Muscle layer of duodenum (tissue), 2 donors: ENCODE measurements around the gene GATB.

Experiments used
- H3K27ac ChIP-seq: one replicate; pipeline ENCODE4 v1.7.0; 2013; ENCODE audit warnings: mild to moderate bottlenecking, low read length
- H3K27me3 ChIP-seq: one replicate; pipeline ENCODE4 v1.7.0; 2013; ENCODE audit warnings: low read depth, mild to moderate bottlenecking, control low read depth, low read length
- H3K36me3 ChIP-seq, 2 donors: one replicate each; pipeline ENCODE4 v1.7.0; 2013; ENCODE audit warnings: low read length in 2 of 2, control low read depth in 1 of 2, mild to moderate bottlenecking in 1 of 2; ENCODE audit not compliant: insufficient read depth in 2 of 2, control insufficient read depth in 1 of 2
- H3K4me1 ChIP-seq, 2 donors: one replicate each; pipeline ENCODE4 v1.7.0; 2013; ENCODE audit warnings: low read length in 2 of 2, mild to moderate bottlenecking in 2 of 2, control low read depth in 1 of 2, moderate library complexity in 1 of 2; ENCODE audit not compliant: insufficient read depth in 2 of 2, control insufficient read depth in 1 of 2
- H3K4me3 ChIP-seq, 2 donors: one replicate each; pipeline ENCODE4 v1.7.0; 2013; ENCODE audit warnings: low read length in 2 of 2, low read depth in 1 of 2, mild to moderate bottlenecking in 1 of 2
- H3K9me3 ChIP-seq, 2 donors: one replicate each; pipeline ENCODE4 v1.7.0; 2013; ENCODE audit warnings: low read length in 2 of 2, control low read depth in 1 of 2, mild to moderate bottlenecking in 1 of 2; ENCODE audit not compliant: control insufficient read depth in 1 of 2
- donor health status: healthy.

Gene GATB

GRCh38 chr4:151784706-151785105 is 23.9 kb upstream of the GATB start:
- Histone ChIP-seq H3K9me3 (no peaks in the 10 kb centered on the region), H3K27ac (no peak overlapping the region), H3K4me3 (no peak overlapping the region), H3K4me1 (no peaks in the 10 kb centered on the region), H3K27me3 (no peaks in the 10 kb centered on the region), H3K36me3 (no peaks in the 10 kb centered on the region)

GRCh38 chr4:151783867-151784266 is 23.1 kb upstream of the GATB start:
- H3K36me3 ChIP-seq: no peaks in the 10 kb centered on the region
- H3K9me3 ChIP-seq: no peaks in the 10 kb centered on the region
- no peak overlapping the region for H3K27ac ChIP-seq
- no peak overlapping the region for H3K4me3 ChIP-seq
- H3K4me1 ChIP-seq: no peaks in the 10 kb centered on the region
- no peaks in the 10 kb centered on the region for H3K27me3 ChIP-seq

- H3K27me3 ChIP-seq: no peaks in the 10 kb centered on the region
- H3K27ac ChIP-seq: no peak overlapping the region
- no peaks in the 10 kb centered on the region for H3K4me1 ChIP-seq
- H3K36me3 ChIP-seq: no peaks in the 10 kb centered on the region
- H3K9me3 ChIP-seq: no peaks in the 10 kb centered on the region
- no peak overlapping the region for H3K4me3 ChIP-seq
Observed at GRCh38 chr4:151782296-151782695, 21.5 kb upstream of the GATB start.

GRCh38 chr4:151781026-151781425 is 20.2 kb upstream of the GATB start:
- no peak overlapping the region for H3K27ac ChIP-seq
- H3K9me3 ChIP-seq: no peaks in the 10 kb centered on the region
- H3K36me3 ChIP-seq: no peaks in the 10 kb centered on the region
- H3K4me1 ChIP-seq: no peaks in the 10 kb centered on the region
- H3K27me3 ChIP-seq: no peaks in the 10 kb centered on the region
- no peak overlapping the region for H3K4me3 ChIP-seq

GRCh38 chr4:151777471-151777870 is 16.7 kb upstream of the GATB start:
- Histone ChIP-seq H3K4me3 (no peak overlapping the region), H3K27ac (no peak overlapping the region), H3K36me3 (no peaks in the 10 kb centered on the region), H3K4me1 (no peaks in the 10 kb centered on the region), H3K9me3 (no peaks in the 10 kb centered on the region), H3K27me3 (no peaks in the 10 kb centered on the region)

- no peaks in the 10 kb centered on the region for H3K36me3 ChIP-seq
- no peak overlapping the region for H3K4me3 ChIP-seq
- no peaks in the 10 kb centered on the region for H3K4me1 ChIP-seq
- H3K9me3 ChIP-seq: no peaks in the 10 kb centered on the region
- H3K27me3 ChIP-seq: no peaks in the 10 kb centered on the region
- H3K27ac ChIP-seq: no peak overlapping the region
Observed at GRCh38 chr4:151774324-151774723, 13.5 kb upstream of the GATB start.

- H3K27ac ChIP-seq: no peak overlapping the region
- no peaks in the 10 kb centered on the region for H3K36me3 ChIP-seq
- no peaks in the 10 kb centered on the region for H3K9me3 ChIP-seq
- peaks cover 0 to 8% of the 10 kb centered on the region in 2 donors for H3K4me1 ChIP-seq
- no peaks in the 10 kb centered on the region for H3K27me3 ChIP-seq
- no peak overlapping the region for H3K4me3 ChIP-seq
Observed at GRCh38 chr4:151772274-151772673, 11.5 kb upstream of the GATB start.

- H3K4me3 ChIP-seq: no peak overlapping the region
- H3K36me3 ChIP-seq: no peaks in the 10 kb centered on the region
- H3K4me1 ChIP-seq: peaks cover 0 to 8% of the 10 kb centered on the region in 2 donors
- H3K27me3 ChIP-seq: no peaks in the 10 kb centered on the region
- no peak overlapping the region for H3K27ac ChIP-seq
- H3K9me3 ChIP-seq: no peaks in the 10 kb centered on the region
Observed at GRCh38 chr4:151771664-151772063, 10.9 kb upstream of the GATB start.

- Histone ChIP-seq H3K27ac (no peak overlapping the region), H3K9me3 (no peaks in the 10 kb centered on the region), H3K36me3 (no peaks in the 10 kb centered on the region), H3K4me1 (peaks cover 0 to 8% of the 10 kb centered on the region in 2 donors), H3K27me3 (no peaks in the 10 kb centered on the region), H3K4me3 (no peak overlapping the region)
Observed at GRCh38 chr4:151770154-151770553, 9.3 kb upstream of the GATB start.

GRCh38 chr4:151768835-151769234 is 8.0 kb upstream of the GATB start:
- H3K9me3 ChIP-seq: no peaks in the 10 kb centered on the region
- no peak overlapping the region for H3K27ac ChIP-seq
- H3K4me1 ChIP-seq: peaks cover 0 to 8% of the 10 kb centered on the region in 2 donors
- H3K27me3 ChIP-seq: no peaks in the 10 kb centered on the region
- H3K36me3 ChIP-seq: no peaks in the 10 kb centered on the region
- no peak overlapping the region for H3K4me3 ChIP-seq

- Histone ChIP-seq H3K27me3 (no peaks in the 10 kb centered on the region), H3K36me3 (no peaks in the 10 kb centered on the region), H3K4me1 (peaks cover under 1 to 8% of the 10 kb centered on the region in 2 donors), H3K27ac (no peak overlapping the region), H3K9me3 (no peaks in the 10 kb centered on the region), H3K4me3 (no peak overlapping the region)
Observed at GRCh38 chr4:151766691-151767090, 5.9 kb upstream of the GATB start.

- Histone ChIP-seq H3K36me3 (peaks cover 0 to 23% of the 10 kb centered on the region in 2 donors), H3K27ac (no peak overlapping the region), H3K4me1 (peaks cover 10 to 12% of the 10 kb centered on the region in 2 donors), H3K27me3 (no peaks in the 10 kb centered on the region), H3K4me3 (peak overlapping the region; percentile 92 to 99), H3K9me3 (no peaks in the 10 kb centered on the region)
Observed at GRCh38 chr4:151760002-151760401, 805 bp downstream of the GATB start.
